D721Med (cell line): ENCODE data around the gene CALN1.

Source experiments
- DNase-seq: peaks from one replicate; pipeline ENCODE4 v3.0.0; 2011; ENCODE audit warnings: low spot score; ENCODE audit not compliant: insufficient read length
- FAIRE-seq: peaks from 2 replicates; lab custom pipeline; 2011; peaks lifted over from hg19 to GRCh38; lab: Jason Lieb, UNC
- CTCF ChIP-seq: IDR thresholded peaks from 2 replicates; pipeline ENCODE4 v1.5.1; 2012; ENCODE audit warnings: mild to moderate bottlenecking, control low read depth; ENCODE audit not compliant: insufficient read depth; ENCODE audit errors: missing control alignments

Gene CALN1

GRCh38 chr7:72265071-72265904 is 146.8 kb downstream of the CALN1 start:
- FAIRE-seq (no peak), DNase-seq (no peak)

GRCh38 chr7:72260406-72260805 is 151.7 kb downstream of the CALN1 start:
- no peak for FAIRE-seq
- DNase-seq = no peak
- no peak for TF ChIP-seq CTCF

More at GRCh38 chr7:72265071-72265904, 146.8 kb downstream of the CALN1 start:
- TF ChIP-seq CTCF = no peak

- DNase-seq (no peak), FAIRE-seq (no peak)
- TF ChIP-seq CTCF = no peak
Observed at GRCh38 chr7:72258074-72258473, 154.1 kb downstream of the CALN1 start.

- no peak for TF ChIP-seq CTCF
- FAIRE-seq (no peak), DNase-seq (no peak)
Observed at GRCh38 chr7:72254455-72254854, 157.7 kb downstream of the CALN1 start.

GRCh38 chr7:72249106-72249505 is 163.0 kb downstream of the CALN1 start:
- no peak for TF ChIP-seq CTCF
- FAIRE-seq = no peak
- no peak for DNase-seq

GRCh38 chr7:72244826-72245398 is 167.2 kb downstream of the CALN1 start:
- TF ChIP-seq CTCF = no peak
- no peak for FAIRE-seq

GRCh38 chr7:72243329-72243728 is 168.8 kb downstream of the CALN1 start:
- no peak for DNase-seq
- no peak for TF ChIP-seq CTCF
- no peak for FAIRE-seq

More at GRCh38 chr7:72244826-72245398, 167.2 kb downstream of the CALN1 start:
- no peak for DNase-seq
